HG03378 (cell line): Measurements from ENCODE around the gene TFDP2.

Source experiments
- ATAC-seq: cut with Tn5 transposase; IDR thresholded peaks from one replicate; pipeline ENCODE4 v1.9.1; 2021; ENCODE audit warnings: mild to moderate bottlenecking, moderate library complexity; ENCODE audit not compliant: unreplicated experiment

TFDP2 gene

DNA sequence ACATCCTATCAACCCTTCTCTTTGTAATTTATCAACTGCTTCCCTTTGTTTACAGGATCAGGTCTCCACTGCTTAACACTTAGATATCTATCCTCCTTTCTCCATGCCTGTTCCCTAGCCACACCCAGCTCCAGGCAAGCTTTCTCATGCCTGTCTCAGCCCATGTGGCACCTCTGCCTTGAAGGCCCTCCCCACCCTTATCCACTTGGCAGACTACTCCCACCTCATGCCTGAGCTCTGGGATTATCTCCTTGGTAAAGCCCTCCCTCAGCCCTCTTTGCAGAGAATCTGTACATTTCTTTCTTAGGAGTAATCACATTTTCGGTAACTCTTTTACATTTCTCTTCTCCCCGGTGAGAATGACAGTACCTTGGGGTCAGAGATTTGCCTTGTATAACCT is 176.9 kb downstream of the TFDP2 start:
- ATAC-seq, result no peak

DNA sequence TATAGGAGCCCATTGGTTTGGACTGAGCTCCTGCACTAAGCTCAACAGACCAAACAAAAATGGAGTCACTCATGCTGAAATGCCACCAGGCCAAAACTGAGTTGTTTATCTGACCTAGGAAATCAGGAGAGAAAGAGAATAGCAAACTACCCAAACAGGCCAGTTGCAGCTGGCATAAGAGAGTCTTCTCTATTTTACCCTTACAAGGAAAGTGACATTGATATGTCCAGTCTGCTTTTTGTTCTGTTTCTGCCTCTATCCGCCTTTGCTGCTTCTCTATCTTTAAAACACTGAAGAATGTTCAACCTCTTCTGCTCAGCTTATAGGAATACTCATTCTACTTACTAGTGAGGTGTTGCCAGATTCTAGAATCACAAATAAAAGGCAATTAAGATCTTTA is 177.8 kb downstream of the TFDP2 start:
- no peak for ATAC-seq

DNA sequence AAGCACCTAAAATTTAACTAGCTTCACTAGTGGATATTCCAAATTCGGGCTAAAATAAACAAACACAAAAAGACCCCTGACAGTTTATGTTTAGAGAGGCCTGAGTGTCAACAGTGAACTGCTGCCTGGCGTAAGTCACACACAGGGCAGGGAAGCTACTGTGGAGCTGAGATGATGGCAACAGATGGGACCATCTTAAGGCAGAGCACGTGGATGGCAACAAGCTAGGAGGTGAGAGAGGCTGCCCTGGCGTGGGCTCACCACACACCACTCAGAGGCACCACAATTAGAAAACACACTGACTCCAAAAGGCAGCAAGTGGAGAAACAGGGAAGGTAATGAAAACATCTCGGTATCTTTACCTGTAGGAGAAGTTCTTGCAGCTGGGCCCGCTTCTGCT is 179.6 kb downstream of the TFDP2 start:
- ATAC-seq, result no peak

DNA sequence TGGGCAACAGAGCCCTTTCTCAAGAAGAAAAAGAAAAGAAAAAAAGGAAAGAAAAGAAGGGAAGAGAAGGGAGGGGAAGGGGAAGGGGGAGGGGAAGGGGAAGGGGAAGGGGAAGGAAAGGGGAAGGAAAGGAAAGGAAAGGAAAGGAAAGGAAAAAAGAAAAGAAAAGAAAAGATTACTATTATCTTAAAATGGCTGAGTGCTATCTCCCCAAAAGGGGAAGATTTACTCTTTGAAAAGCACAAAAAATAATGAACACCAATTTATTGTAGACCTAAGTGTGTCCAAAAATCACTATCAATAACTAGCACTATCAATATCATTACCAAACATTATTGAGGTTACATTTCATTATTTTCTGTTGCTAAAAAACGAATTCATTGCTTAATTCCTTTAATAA is 183.9 kb downstream of the TFDP2 start:
- no peak for ATAC-seq

DNA sequence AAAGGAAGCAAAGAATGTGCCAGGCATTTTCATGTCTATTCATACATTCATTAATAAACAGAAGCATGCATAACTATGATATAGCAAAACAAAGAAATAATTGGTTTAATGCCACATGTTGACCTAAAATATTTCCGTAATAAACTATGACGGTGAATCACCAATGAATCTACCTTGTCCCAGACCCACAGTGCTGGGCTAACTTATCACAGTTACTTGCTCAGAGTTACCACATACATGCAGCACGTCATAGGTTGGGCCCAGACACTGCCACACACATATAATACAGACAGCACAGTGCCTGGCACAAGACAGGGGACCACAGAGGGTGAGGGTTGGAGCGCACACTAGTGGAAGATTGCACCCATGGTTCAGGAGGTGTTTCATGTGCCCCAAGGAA is 186.0 kb downstream of the TFDP2 start:
- ATAC-seq, result no peak

DNA sequence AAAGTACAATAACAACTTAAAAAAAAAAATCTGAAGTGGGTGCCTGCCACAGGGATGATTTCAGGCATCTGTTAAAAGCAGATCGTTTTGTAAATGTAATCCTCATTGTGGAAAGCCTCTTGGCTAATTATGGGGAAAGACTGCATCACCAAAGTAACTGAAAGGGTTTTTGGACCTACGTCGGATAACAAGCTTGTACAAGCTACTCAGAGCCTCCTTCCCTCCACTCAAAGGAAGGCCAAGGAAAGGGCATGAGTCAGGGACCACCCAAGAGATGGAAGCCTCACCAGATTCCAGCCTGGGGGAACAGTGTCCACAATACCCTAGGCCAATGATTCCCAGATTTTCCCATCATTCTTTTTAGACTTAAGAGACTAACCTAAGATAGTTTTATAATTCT is 188.6 kb downstream of the TFDP2 start:
- ATAC-seq, result no peak

DNA sequence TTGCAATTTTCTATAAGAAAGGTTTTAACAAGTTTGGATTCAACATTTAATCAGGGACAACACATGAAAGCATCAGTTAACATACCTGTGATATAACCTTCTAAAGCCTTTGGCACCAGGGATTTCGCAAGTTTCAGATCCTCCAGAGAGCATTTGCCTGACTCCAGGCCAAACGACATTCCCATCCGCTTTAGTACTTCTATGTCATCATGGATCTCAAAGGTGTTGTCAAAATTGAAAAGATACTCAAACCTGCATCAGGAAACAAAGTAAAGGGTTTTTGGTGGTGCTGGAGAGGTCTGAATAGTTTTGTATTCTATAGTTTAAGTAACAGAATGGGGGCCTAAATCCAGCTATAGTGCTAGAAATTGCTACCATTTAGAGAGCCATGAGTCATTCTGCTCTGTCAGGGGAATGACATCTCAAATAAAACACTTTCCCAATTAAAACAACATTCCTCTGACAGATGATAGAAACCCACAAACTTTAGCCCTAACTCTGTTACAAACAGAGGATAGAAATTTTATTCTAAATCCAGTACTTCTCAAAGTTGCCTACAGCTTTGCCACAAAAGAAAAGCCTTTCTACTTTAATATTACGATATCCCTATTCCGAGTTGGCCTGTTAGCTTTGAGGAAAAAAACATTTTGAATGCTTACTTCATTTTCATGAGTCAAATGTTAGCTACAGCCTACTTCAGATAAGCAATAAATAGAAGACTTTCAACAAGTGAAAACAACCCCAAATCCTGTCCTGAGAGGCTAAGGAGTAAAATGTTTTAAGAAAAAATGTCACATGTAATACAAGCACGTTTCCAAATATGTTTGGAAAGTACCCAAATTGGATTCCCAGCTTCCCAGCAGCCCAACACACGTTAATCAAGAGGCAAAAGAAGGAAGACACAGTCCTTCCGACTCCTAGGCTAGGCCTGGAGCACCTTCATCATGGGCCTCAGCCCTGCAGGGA is 189.5 kb downstream of the TFDP2 start:
- ATAC-seq, result no peak

DNA sequence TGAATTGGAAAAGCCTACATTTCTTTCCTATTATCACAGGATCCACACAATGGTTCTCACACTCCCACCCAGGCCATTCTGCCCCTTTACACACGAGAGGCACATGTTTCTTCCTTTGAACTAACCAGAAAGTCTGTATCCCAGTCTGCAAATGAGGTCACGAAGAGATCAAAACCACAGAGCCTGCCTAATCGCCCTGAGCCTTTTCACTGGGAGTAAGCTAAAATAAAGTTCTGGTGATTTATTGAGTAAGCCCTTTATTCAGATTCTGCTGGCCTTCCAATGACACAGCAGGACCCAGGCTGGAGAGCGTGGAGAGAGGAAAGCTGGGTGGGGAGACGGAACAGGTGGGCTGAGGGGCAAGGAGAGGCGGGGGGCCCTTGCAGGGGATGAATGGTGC is 194.2 kb downstream of the TFDP2 start:
- ATAC-seq, result no peak

DNA sequence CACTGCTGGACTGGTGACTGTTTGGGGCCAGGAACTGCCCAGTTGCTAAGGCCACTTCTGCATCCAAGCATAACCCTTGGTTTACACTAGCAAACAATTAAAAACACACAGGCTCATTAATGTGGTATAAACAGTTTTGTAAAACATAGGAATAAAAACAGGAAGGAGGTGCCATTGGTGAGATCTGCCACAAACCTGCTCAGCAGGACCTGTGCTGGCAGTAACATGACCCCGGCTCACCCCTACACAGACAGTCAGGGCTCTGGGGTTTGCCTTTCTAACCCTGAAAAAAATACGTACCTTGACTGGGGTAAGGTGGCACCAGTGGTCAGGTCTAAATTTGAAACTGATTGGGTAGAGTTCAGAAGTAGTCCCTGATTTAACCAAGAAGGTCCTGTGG is 196.7 kb downstream of the TFDP2 start:
- no peak for ATAC-seq

DNA sequence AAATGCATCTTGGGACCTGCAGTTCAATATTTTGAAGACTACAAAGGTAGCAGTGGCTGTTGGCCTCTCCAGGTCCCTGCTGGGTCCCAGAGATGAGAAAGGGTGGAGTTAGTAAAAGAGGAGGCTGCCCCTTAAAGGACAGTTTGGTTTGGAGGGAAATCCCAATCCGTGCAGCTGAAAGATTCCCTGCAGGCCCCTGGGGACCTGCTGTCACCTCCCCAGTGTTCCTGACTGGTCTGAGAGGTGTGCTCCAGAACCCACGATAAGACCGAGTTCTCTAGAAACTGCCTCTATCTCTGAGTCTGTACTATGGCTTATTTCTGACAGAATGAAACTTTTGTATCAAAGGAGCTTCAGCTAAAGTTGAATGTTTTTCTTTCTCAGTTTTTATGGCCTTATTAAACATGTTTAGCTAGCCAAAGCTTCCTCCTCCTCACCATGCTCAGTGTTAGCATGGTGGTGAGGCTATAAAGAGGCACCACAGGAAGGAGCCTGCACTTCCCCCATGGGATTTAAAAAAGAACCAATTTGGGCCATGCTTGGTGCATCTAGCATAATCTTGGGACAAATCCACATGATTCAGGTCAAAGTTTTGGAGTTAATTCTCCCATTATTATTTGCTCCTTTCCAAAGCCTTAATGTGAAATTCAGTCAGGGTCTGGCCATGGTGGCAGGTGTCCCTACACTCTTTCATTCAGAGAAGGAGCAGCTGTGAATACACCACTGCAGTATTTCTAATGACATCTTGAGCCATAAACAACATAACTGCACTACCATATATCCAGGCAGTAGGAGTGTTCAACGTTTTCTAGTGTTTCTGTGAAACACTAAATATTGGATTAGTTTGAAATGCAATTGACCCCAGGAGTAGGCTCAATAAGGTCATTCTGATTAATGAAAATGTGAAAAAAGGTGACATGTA is 198.5 kb downstream of the TFDP2 start:
- no peak for ATAC-seq

DNA sequence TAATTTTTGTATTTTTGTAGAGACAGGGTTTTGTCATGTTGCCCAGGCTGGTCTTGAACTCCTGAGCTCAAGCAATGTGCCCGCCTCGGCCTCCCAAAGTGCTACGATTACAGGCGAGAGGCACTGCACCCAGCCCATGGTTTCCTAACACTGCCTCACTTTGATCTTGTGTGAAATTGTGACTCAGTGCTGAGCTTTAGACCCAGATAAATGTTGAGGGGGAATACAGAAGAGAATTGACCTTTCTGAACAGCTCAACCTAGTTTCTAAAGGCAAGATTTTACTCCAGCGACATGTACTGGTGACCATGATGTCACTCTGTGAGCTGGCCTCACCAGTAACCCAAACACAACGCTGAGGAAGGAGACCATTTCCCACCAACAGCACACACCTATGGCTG is 199.4 kb downstream of the TFDP2 start:
- no peak for ATAC-seq

DNA sequence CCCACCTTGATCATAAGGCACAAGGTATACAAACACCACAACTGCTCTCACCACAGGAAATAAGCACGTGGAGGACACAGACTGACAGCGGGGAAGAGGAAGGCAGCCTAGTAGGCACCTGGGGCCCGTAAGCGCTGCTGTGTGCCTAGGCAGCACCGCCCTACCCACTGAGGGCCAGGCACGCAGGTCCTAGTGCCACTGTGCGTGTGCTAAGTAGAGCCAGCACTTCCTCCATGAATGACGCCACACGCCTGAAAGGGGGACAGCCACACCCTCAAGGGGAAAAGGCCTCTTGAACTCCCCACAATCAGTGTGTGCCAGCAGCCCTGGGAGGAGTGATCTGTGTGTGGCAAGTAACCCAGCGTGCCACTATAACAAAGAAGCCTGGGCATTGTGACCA is 199.9 kb downstream of the TFDP2 start:
- ATAC-seq, result no peak

DNA sequence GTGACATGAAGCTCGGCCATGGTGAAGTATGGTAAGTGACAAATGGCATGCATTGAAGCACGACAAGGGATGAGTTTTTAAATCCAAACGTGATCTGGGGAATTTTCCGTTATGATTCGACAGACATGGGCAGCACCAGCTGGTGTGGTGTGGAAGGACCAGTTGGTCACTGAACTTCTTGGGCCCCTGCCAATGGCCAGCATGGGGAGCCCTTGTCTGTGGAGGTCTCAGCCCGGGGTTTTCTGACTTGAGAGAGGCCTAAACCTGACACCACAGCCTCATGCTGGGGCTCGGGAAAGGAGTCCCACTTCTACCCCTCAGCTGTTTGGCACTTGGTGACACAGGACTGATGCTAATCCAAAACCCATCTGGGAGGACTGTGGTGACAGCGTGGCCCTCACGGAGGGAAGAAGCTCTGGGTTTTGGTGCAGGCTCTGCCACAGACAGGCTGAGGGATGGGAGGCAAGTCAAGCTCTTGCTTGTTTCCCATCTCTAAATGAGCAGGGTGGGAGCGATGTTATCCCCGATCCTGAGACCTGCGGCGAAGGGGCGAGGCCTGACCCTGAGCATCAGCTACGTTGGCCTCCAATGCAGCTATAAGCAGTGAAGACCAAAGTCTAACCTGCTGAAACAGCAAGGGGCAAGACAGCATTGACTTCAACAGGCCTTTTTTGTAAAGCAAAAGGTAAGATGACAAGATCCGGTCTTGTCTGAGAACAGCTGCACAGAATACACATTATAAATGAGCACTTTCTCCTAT is 203.4 kb downstream of the TFDP2 start:
- ATAC-seq, result no peak

DNA sequence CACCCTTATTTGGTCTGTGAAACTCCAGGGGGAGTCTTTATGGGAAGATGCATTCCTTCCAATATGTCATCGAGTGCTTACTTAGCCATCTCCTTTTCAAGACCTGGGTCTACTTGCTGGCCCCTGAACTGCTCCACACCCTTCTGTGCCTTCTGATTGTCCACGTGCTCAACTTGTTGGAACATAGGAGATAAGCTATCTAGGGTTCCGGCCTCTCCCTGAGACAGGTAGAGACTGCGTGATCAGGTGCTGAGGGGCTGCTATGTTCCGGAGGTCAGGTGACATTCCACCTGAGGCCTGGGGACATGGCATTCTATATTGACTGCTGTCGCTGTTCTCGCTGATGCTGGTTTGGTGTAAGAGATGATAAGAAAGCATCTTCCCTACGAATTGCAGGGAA is 207.3 kb downstream of the TFDP2 start:
- no peak for ATAC-seq

DNA sequence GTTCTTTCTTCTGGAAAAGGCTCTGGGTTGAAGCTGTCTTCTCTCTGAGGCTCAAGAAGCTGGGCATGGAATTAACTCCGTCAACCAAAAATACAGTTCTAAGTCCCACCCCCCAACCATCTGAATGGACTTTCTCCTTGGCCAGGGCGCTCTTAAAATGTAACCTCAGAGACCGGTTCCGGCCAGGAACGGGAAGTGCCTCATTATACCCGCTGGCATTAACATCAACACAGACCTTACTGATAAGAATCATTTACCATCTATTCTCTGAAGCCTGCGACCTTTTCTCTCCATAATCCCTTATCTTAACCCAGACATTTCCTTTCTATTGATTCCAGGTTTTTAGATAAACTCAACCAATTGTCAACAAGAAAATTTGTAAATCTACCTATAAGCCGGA is 208.3 kb downstream of the TFDP2 start:
- no peak for ATAC-seq

DNA sequence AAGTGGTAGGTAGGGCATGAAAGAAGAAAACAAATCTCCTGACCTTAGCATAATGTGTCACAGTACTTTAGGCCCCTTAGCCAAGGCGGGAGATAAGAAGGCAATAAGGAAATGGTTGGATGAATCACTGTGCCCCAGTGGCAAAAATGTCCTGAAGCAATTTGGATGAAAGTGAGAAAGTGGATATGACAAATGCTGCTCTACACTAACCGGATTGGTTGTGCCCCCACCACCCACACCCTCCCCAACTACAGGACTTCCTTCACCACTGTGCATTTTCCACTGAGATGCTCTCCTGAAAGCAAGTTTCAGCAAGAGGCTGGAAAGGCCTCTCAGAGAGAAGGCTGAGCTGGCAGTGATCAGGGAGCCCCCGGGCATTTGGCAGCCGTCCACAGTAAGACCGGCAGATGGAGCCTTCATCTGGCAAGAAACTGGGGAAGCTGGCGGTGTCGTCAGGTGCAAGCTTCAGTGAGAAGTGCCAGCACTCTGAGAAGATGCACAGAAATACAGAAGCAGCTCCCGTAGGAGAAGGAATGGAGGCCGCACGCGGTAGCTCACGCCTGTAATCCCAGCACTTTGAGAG is 209.1 kb downstream of the TFDP2 start:
- ATAC-seq, result no peak

DNA sequence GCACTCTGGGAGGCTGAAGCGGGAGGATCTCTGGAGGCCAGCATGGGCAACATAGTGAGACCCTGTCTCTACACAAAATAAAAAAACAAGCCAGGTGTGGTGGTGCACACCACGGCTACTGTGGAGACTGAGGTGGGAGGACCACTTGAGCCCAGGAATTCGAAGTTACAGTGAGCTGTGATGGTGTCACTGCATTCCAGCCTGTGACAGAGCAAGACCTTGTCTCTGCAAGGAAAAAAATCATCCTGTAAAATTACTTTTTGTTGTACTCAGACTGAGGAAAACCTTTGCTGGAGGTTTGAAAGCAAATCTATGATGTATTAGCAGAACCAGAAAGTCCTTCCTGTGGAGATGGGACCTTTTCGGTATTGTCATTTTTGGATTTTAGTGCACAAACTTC is 209.6 kb downstream of the TFDP2 start:
- ATAC-seq, result no peak

DNA sequence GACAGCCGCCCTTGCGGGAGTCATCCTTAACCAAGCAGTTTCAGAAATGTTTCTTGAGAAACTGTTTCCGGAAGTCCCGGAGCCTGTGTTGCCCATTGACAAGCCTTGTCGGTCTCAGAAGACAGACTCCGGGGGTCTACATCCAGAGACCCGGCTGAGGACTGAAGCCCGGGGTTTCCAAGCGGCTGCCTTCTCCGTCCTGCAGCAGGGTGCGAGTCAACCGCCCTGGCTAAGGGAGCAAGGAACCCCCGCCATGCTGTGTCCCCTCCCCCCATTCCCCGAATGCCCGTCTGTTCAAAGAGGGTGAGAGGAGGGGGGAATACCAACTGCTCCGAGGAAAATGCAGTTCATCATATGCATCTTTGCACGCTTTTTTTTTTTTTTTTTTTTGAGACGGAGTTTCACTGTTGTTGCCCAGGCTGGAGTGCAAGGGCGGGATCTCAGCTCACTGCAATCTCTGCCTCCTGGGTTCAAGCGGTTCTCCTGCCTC is 211.3 kb downstream of the TFDP2 start:
- ATAC-seq, result no peak

DNA sequence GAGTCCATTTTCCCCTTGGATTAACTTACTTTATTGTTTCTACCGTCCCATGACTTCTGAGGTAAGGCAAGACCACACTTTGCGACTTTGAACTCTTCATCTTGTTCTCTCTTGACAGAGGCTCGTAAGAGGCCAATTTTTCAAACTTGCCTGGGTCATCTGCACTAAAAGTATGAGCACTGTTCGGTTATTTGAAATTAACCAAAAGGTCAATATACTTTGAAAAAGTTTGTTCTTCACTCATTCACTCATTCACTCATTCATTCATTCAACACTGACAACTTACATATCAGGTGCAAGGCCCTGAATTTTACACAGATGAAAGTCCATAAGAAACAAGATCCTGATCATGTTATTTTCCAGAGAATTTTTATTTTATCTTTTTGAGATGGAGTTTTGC is 215.0 kb downstream of the TFDP2 start:
- no peak for ATAC-seq

DNA sequence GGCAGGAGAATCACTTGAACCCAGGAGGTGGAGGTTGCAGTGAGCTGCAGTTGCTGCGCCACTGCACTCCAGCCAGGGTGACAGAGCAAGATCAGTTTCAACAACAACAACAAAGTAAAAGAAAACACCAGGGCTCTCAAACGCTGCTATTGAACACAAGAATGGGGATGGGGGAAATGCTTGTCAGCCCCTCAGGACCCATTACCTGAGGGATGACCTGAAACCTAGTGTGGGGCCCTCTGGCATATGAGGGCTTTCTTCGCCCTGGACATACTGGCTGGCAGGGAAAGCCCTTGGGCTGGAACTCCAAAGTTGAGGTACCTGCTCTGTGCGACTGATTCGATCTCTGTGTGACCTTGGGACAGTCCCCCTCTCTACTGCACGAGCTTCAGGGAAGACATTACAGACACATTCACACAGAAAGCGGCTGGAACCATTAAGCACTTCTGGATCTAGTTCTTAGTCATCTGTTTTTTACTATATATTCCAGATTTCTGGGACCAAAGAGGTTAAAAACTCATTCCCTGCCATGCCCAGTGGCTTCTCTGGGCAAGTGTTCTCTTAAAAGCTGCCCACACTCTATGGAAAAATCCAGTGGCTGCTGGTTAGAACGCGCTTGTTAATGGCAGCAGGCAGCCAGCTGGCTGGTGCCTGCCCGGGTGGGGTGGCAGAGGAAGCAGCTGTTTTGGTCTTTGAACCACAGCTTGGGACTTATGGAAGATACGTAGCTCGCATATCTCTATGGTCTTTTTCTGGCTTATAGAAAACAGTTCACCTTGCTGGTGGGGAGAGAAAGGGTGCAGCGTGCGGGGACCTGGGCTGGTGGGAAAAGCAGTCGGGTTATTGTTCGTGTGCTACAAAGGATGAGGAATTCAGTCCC is 215.7 kb downstream of the TFDP2 start:
- ATAC-seq, result no peak
